ENCODE data around the gene TRDMT1.

The TRDMT1 gene

GRCh38 chr10:17134282-17134681, 67.2 kb downstream of the TRDMT1 start:
- TF ChIP-seq FOXP2 (optimal IDR thresholded peaks at IDR 0.05; ENCODE audit: borderline replicate concordance, extremely low read depth, extremely low read length, insufficient read depth) (no peak), REST (IDR thresholded peaks at IDR 0.05; ENCODE audit: insufficient read depth in 1 of 2, low read depth in 2 of 2, low read length in 2 of 2) (no peak), SIN3A (IDR thresholded peaks at IDR 0.05; ENCODE audit: borderline replicate concordance, insufficient read depth, low read length) (no peak), TAF1 (IDR thresholded peaks at IDR 0.05; ENCODE audit: borderline replicate concordance, insufficient read depth, low read length) (no peak), POLR2AphosphoS5 (IDR thresholded peaks at IDR 0.05; ENCODE audit: low read depth, low read length) (no peak)

- TF ChIP-seq TAF1 (IDR thresholded peaks at IDR 0.05; ENCODE audit: borderline replicate concordance, insufficient read depth, low read length): no peak
- no peak for TF ChIP-seq REST (IDR thresholded peaks at IDR 0.05; ENCODE audit: insufficient read depth in 1 of 2, low read depth in 2 of 2, low read length in 2 of 2)
- TF ChIP-seq POLR2AphosphoS5 (IDR thresholded peaks at IDR 0.05; ENCODE audit: low read depth, low read length): no peak
- TF ChIP-seq FOXP2 (optimal IDR thresholded peaks at IDR 0.05; ENCODE audit: borderline replicate concordance, extremely low read depth, extremely low read length, insufficient read depth): no peak
- TF ChIP-seq SIN3A (IDR thresholded peaks at IDR 0.05; ENCODE audit: borderline replicate concordance, insufficient read depth, low read length): no peak
Measured at GRCh38 chr10:17129741-17130140, 71.7 kb downstream of the TRDMT1 start, which contains the start of gene CUBN. Gene CUBN (minus strand): TSS chr10:17129811. CDS start chr10:17129765, 46 bp downstream.

- no peak for TF ChIP-seq REST (IDR thresholded peaks at IDR 0.05; ENCODE audit: insufficient read depth in 1 of 2, low read depth in 2 of 2, low read length in 2 of 2)
- TF ChIP-seq SIN3A (IDR thresholded peaks at IDR 0.05; ENCODE audit: borderline replicate concordance, insufficient read depth, low read length): no peak
- TF ChIP-seq FOXP2 (optimal IDR thresholded peaks at IDR 0.05; ENCODE audit: borderline replicate concordance, extremely low read depth, extremely low read length, insufficient read depth): no peak
- no peak for TF ChIP-seq POLR2AphosphoS5 (IDR thresholded peaks at IDR 0.05; ENCODE audit: low read depth, low read length)
- TF ChIP-seq TAF1 (IDR thresholded peaks at IDR 0.05; ENCODE audit: borderline replicate concordance, insufficient read depth, low read length): no peak
Measured at GRCh38 chr10:17128261-17128660, 73.2 kb downstream of the TRDMT1 start.

GRCh38 chr10:17126327-17126726, 75.1 kb downstream of the TRDMT1 start:
- TF ChIP-seq FOXP2 (optimal IDR thresholded peaks at IDR 0.05; ENCODE audit: borderline replicate concordance, extremely low read depth, extremely low read length, insufficient read depth) (no peak), SIN3A (IDR thresholded peaks at IDR 0.05; ENCODE audit: borderline replicate concordance, insufficient read depth, low read length) (no peak), POLR2AphosphoS5 (IDR thresholded peaks at IDR 0.05; ENCODE audit: low read depth, low read length) (no peak), TAF1 (IDR thresholded peaks at IDR 0.05; ENCODE audit: borderline replicate concordance, insufficient read depth, low read length) (no peak), REST (IDR thresholded peaks at IDR 0.05; ENCODE audit: insufficient read depth in 1 of 2, low read depth in 2 of 2, low read length in 2 of 2) (no peak)

All from PFSK-1 (cell line).